ENCODE results near the gene KIF2C. TPM values are rescaled to one million over a fixed set of nuclear protein-coding genes. Genes with fewer than 3 reads are reported as not detected.
A peak's percentile ranks its signal among the peaks of the same experiment; 100 is the strongest.
"Not testable (repeated sequence)": the region's sequence is repeated elsewhere in the genome, so short reads cannot be mapped to it uniquely, and the experiment has no call there.

Gene KIF2C
- total RNA-seq, 3 donors from 2014 or later (not counting 1 experiment from before 2014, with no cell fraction given): 0.59 to 1.3 (median 0.93) TPM

GRCh38 chr1:44759077-44759476, 19.4 kb downstream of the KIF2C start:
- H3K4me1 ChIP-seq (ENCODE audit: control insufficient read depth, insufficient read depth, low read length): peaks cover 8% of the 10 kb centered on the region
- H3K36me3 ChIP-seq (ENCODE audit: control insufficient read depth, insufficient read depth, low read length): peaks cover 6% of the 10 kb centered on the region
- no peak overlapping the region for H3K27ac ChIP-seq (ENCODE audit: low read length)
- ATAC-seq (no peak), DNase-seq (no peak)
- H3K4me3 ChIP-seq (ENCODE audit: low read length): no peak overlapping the region
- H3K9me3 ChIP-seq (ENCODE audit: control insufficient read depth, insufficient read depth, low read length): no peaks in the 10 kb centered on the region
- no peaks in the 10 kb centered on the region for H3K27me3 Mint-ChIP-seq (ENCODE audit: low read depth in 2 of 2)
- no peak overlapping the region for H3K4me3 Mint-ChIP-seq
- intact Hi-C loops (cut with micrococcal nuclease): no loop called here
- 98% methylated on average over 11 of the region's 11 CpGs for WGBS (ENCODE audit: insufficient coverage)
- peaks cover 0 to 8% of the 10 kb centered on the region in 2 donors for H3K4me1 Mint-ChIP-seq
- no peak for TF ChIP-seq CTCF (IDR thresholded peaks at IDR 0.05)
- no peaks in the 10 kb centered on the region for H3K9me3 Mint-ChIP-seq
- no peaks in the 10 kb centered on the region for H3K27me3 ChIP-seq (ENCODE audit: control insufficient read depth, insufficient read depth, low read length)
- H3K36me3 Mint-ChIP-seq: no peaks in the 10 kb centered on the region
- no peak overlapping the region for H3K27ac Mint-ChIP-seq

- peaks cover 8% of the 10 kb centered on the region for H3K4me1 ChIP-seq (ENCODE audit: control insufficient read depth, insufficient read depth, low read length)
- no peak for ATAC-seq
- no peaks in the 10 kb centered on the region for H3K9me3 ChIP-seq (ENCODE audit: control insufficient read depth, insufficient read depth, low read length)
- peaks cover 6% of the 10 kb centered on the region for H3K36me3 ChIP-seq (ENCODE audit: control insufficient read depth, insufficient read depth, low read length)
- H3K27ac ChIP-seq (ENCODE audit: low read length): no peak overlapping the region
- Mint-ChIP-seq H3K27me3 (ENCODE audit: low read depth in 2 of 2) (no peaks in the 10 kb centered on the region), H3K4me3 (no peak overlapping the region), H3K36me3 (no peaks in the 10 kb centered on the region), H3K4me1 (peaks cover 0 to 8% of the 10 kb centered on the region in 2 donors), H3K27ac (no peak overlapping the region), H3K9me3 (no peaks in the 10 kb centered on the region)
- no peak for TF ChIP-seq CTCF (IDR thresholded peaks at IDR 0.05)
- intact Hi-C loops (cut with micrococcal nuclease): no loop called here
- no peak overlapping the region for H3K4me3 ChIP-seq (ENCODE audit: low read length)
- no peak for DNase-seq
- no peaks in the 10 kb centered on the region for H3K27me3 ChIP-seq (ENCODE audit: control insufficient read depth, insufficient read depth, low read length)
- WGBS (ENCODE audit: insufficient coverage): 92% methylated on average over 3 of the region's 3 CpGs
Measured at GRCh38 chr1:44760876-44761275, 21.2 kb downstream of the KIF2C start.

GRCh38 chr1:44766421-44766820, 26.8 kb downstream of the KIF2C start:
- H3K36me3 Mint-ChIP-seq; intact Hi-C loops (cut with micrococcal nuclease); H3K4me1 ChIP-seq (ENCODE audit: control insufficient read depth, insufficient read depth, low read length); H3K4me3 Mint-ChIP-seq; H3K4me1 Mint-ChIP-seq; ATAC-seq; H3K4me3 ChIP-seq (ENCODE audit: low read length); H3K27ac ChIP-seq (ENCODE audit: low read length); H3K9me3 ChIP-seq (ENCODE audit: control insufficient read depth, insufficient read depth, low read length); H3K27ac Mint-ChIP-seq; H3K27me3 ChIP-seq (ENCODE audit: control insufficient read depth, insufficient read depth, low read length); DNase-seq; H3K36me3 ChIP-seq (ENCODE audit: control insufficient read depth, insufficient read depth, low read length); H3K9me3 Mint-ChIP-seq; H3K27me3 Mint-ChIP-seq (ENCODE audit: low read depth in 2 of 2): not testable (repeated sequence)
- 97% methylated on average over 6 of the region's 6 CpGs for WGBS (ENCODE audit: insufficient coverage)

- H3K27me3 Mint-ChIP-seq (ENCODE audit: low read depth in 2 of 2): no peaks in the 10 kb centered on the region
- H3K9me3 Mint-ChIP-seq: no peaks in the 10 kb centered on the region
- Histone ChIP-seq H3K27me3 (ENCODE audit: control insufficient read depth, insufficient read depth, low read length) (no peaks in the 10 kb centered on the region), H3K27ac (ENCODE audit: low read length) (peak within 1 kb of the TSS; percentile 85), H3K4me1 (ENCODE audit: control insufficient read depth, insufficient read depth, low read length) (peaks cover 26% of the 10 kb centered on the region), H3K36me3 (ENCODE audit: control insufficient read depth, insufficient read depth, low read length) (peaks cover 26% of the 10 kb centered on the region), H3K9me3 (ENCODE audit: control insufficient read depth, insufficient read depth, low read length) (no peaks in the 10 kb centered on the region), H3K4me3 (ENCODE audit: low read length) (peak within 1 kb of the TSS; percentile 65)
- DNase-seq (peak; percentile 84 to 96), ATAC-seq (peak; percentile 83 to 89 (median 86))
- intact Hi-C loops (cut with micrococcal nuclease): loop anchor here (2.0 to 5.0 kb wide), 4 partner anchors 37 to 912 kb away; partner anchors contain the start of genes GPBP1L1, HECTD3, KIF2C and RNU5D-1
- H3K36me3 Mint-ChIP-seq: no peaks in the 10 kb centered on the region
- peak within 1 kb of the TSS; percentile 99 for H3K4me3 Mint-ChIP-seq
- peak within 1 kb of the TSS; percentile 92 to 97 for H3K27ac Mint-ChIP-seq
- under 1% methylated on average over 65 of the region's 65 CpGs for WGBS (ENCODE audit: insufficient coverage)
- H3K4me1 Mint-ChIP-seq: peaks cover 30 to 36% of the 10 kb centered on the region in 2 donors
- no peak for TF ChIP-seq CTCF (IDR thresholded peaks at IDR 0.05)
Measured at GRCh38 chr1:44775078-44775929, 35.7 kb downstream of the KIF2C start, which contains the start of gene RPS8. RPS8 (plus strand) TSS chr1:44775540; CDS start chr1:44775597, 57 bp downstream.

Measured in natural killer cell (primary cell).